WTC11 (cell line): ENCODE results near the gene PBX3. TPM values are rescaled to one million over a fixed set of nuclear protein-coding genes. Genes with fewer than 3 reads are reported as not detected.

Experiments
- ATAC-seq: fragments of 200-7000 bp; cut with Tn5 transposase; 2 replicates; pipeline ENCODE4 v1.10.0; 2021; ENCODE audit warnings: mild to moderate bottlenecking, moderate library complexity
- CTCF ChIA-PET: fragments of 300-600 bp; sonication (Branson Sonifier 250); formaldehyde crosslinking; loops from one replicate; lab custom pipeline; 2021; ENCODE audit warnings: antibody characterized with exemption; lab: Charles Lee
- POLR2A ChIA-PET: fragments of 350-600 bp; sonication (Branson Sonifier 250); formaldehyde crosslinking; loops from one replicate; lab custom pipeline; 2021; ENCODE audit warnings: antibody characterized with exemption; lab: Charles Lee
- DNase-seq: peaks from one replicate; pipeline ENCODE4 v3.0.0; 2021; ENCODE audit warnings: low spot score
- H3K27ac Mint-ChIP-seq: 2 replicates; pipeline ENCODE4 v1.8.0; 2021; ENCODE audit warnings: mixed read lengths
- H3K27me3 Mint-ChIP-seq: 2 replicates; pipeline ENCODE4 v1.8.0; 2021; ENCODE audit warnings: low read depth, mild to moderate bottlenecking, moderate library complexity, mixed read lengths
- H3K36me3 Mint-ChIP-seq: 2 replicates; pipeline ENCODE4 v1.8.0; 2021; ENCODE audit warnings: mixed read lengths
- H3K4me1 Mint-ChIP-seq: 2 replicates; pipeline ENCODE4 v1.8.0; 2022; ENCODE audit warnings: mixed read lengths
- H3K4me3 Mint-ChIP-seq: 2 replicates; pipeline ENCODE4 v1.8.0; 2021; ENCODE audit warnings: mild to moderate bottlenecking, moderate library complexity, mixed read lengths
- H3K9me3 Mint-ChIP-seq: 2 replicates; pipeline ENCODE4 v1.8.0; 2021; ENCODE audit warnings: mixed read lengths
- ATF3 ChIP-seq: sonication (generic); formaldehyde crosslinking; conservative IDR thresholded peaks from 2 replicates; pipeline ENCODE4 v1.8.1; 2022; ENCODE audit warnings: mild to moderate bottlenecking, missing genetic modification reagents
- CBFB ChIP-seq: sonication (generic); formaldehyde crosslinking; IDR thresholded peaks from 2 replicates; pipeline ENCODE4 v1.8.1; 2022; ENCODE audit warnings: mild to moderate bottlenecking, low read depth, missing genetic modification reagents
- ELF4 ChIP-seq: sonication (generic); formaldehyde crosslinking; IDR thresholded peaks from 2 replicates; pipeline ENCODE4 v1.8.1; 2022; ENCODE audit warnings: low read depth, mild to moderate bottlenecking, moderate library complexity, missing genetic modification reagents
- HMGA2 ChIP-seq: fragments of 250-450 bp; sonication (Bioruptor Pico); IDR thresholded peaks from 2 replicates; pipeline ENCODE4 v1.4.0; 2021; ENCODE audit warnings: mild to moderate bottlenecking, moderate library complexity
- IRF2 ChIP-seq: sonication (generic); formaldehyde crosslinking; IDR thresholded peaks from 2 replicates; pipeline ENCODE4 v1.8.0; 2022; ENCODE audit warnings: low read depth, missing genetic modification reagents, borderline replicate concordance
- MYBL2 ChIP-seq: sonication (generic); formaldehyde crosslinking; IDR thresholded peaks from 2 replicates; pipeline ENCODE4 v1.8.1; 2023; ENCODE audit warnings: mild to moderate bottlenecking, moderate library complexity, missing genetic modification reagents
- OVOL2 ChIP-seq: fragments of 250-450 bp; sonication (Bioruptor Pico); IDR thresholded peaks from 2 replicates; pipeline ENCODE4 v1.9.0; 2021; ENCODE audit warnings: mild to moderate bottlenecking, borderline replicate concordance
- SOX15 ChIP-seq: fragments of 250-450 bp; sonication (Bioruptor Pico); IDR thresholded peaks from 2 replicates; pipeline ENCODE4 v1.9.0; 2021; ENCODE audit warnings: mild to moderate bottlenecking
- STAT6 ChIP-seq: sonication (generic); formaldehyde crosslinking; conservative IDR thresholded peaks from 2 replicates; pipeline ENCODE4 v1.8.1; 2023; ENCODE audit warnings: mild to moderate bottlenecking, low read depth, missing genetic modification reagents, moderate library complexity
- TEAD4 ChIP-seq: sonication (generic); formaldehyde crosslinking; IDR thresholded peaks from 2 replicates; pipeline ENCODE4 v1.8.0; 2022; ENCODE audit warnings: mild to moderate bottlenecking, missing genetic modification reagents
- ZNF219 ChIP-seq: sonication (generic); formaldehyde crosslinking; IDR thresholded peaks from 2 replicates; pipeline ENCODE4 v1.8.0; 2023; ENCODE audit warnings: missing genetic modification reagents, mild to moderate bottlenecking, borderline replicate concordance
- ZNF281 ChIP-seq: sonication (generic); formaldehyde crosslinking; IDR thresholded peaks from 2 replicates; pipeline ENCODE4 v1.8.0; 2023; ENCODE audit warnings: mild to moderate bottlenecking, missing genetic modification reagents
- ZNF423 ChIP-seq: fragments of 250-450 bp; sonication (Bioruptor Pico); IDR thresholded peaks from 2 replicates; pipeline ENCODE4 v2.1.2; 2022; ENCODE audit warnings: mild to moderate bottlenecking, moderate library complexity
- total RNA-seq: library from RNA; stranded (reverse); gene quantifications from 3 replicates; pipeline ENCODE4 v1.2.3, GENCODE V29; 2021
- TF ChIP-seq, protein P1 (sequence below): sonication (generic); formaldehyde crosslinking; IDR thresholded peaks from 2 replicates; pipeline ENCODE4 v1.8.1; 2023; ENCODE audit warnings: mild to moderate bottlenecking, missing genetic modification reagents, moderate library complexity
- TF ChIP-seq, protein P2 (sequence below): fragments of 250-450 bp; sonication (Bioruptor Pico); IDR thresholded peaks from 2 replicates; pipeline ENCODE4 v1.9.0; 2021; ENCODE audit warnings: mild to moderate bottlenecking
- TF ChIP-seq, protein P3 (sequence below): sonication (generic); formaldehyde crosslinking; IDR thresholded peaks from 2 replicates; pipeline ENCODE4 v1.8.1; 2022; ENCODE audit warnings: mild to moderate bottlenecking, missing genetic modification reagents, moderate library complexity, borderline replicate concordance

The PBX3 gene
- total RNA-seq, 1 experiment from 2014 or later = 48.5 TPM

DNA sequence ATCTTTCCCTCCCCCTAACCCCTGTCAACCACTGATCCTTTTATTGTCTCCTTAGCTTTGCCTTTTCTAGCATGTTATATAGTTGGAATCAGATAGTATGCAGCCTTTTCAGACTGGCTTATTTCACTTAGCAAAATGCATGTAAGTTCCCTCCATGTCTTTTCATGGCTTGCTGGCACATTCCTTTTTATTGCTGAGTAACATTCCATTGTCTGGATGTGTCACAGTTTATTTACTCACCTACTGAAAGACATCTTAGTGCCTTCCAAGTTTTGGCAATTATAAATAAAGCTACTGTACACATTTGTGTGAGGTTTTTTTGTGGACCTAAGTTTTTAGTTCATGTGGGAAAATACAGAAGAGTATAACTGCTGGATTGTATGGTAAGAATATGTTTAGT is 230.1 kb downstream of the PBX3 start (continued):
- TF ChIP-seq, protein P1, sequence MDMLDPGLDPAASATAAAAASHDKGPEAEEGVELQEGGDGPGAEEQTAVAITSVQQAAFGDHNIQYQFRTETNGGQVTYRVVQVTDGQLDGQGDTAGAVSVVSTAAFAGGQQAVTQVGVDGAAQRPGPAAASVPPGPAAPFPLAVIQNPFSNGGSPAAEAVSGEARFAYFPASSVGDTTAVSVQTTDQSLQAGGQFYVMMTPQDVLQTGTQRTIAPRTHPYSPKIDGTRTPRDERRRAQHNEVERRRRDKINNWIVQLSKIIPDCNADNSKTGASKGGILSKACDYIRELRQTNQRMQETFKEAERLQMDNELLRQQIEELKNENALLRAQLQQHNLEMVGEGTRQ = no peak
- TF ChIP-seq ELF4 (CRISPR knock-in tag) (no peak), MYBL2 (CRISPR knock-in tag) (no peak), ZNF281 (no peak), SOX15 (CRISPR knock-in tag) (no peak)
- TF ChIP-seq, protein P2, sequence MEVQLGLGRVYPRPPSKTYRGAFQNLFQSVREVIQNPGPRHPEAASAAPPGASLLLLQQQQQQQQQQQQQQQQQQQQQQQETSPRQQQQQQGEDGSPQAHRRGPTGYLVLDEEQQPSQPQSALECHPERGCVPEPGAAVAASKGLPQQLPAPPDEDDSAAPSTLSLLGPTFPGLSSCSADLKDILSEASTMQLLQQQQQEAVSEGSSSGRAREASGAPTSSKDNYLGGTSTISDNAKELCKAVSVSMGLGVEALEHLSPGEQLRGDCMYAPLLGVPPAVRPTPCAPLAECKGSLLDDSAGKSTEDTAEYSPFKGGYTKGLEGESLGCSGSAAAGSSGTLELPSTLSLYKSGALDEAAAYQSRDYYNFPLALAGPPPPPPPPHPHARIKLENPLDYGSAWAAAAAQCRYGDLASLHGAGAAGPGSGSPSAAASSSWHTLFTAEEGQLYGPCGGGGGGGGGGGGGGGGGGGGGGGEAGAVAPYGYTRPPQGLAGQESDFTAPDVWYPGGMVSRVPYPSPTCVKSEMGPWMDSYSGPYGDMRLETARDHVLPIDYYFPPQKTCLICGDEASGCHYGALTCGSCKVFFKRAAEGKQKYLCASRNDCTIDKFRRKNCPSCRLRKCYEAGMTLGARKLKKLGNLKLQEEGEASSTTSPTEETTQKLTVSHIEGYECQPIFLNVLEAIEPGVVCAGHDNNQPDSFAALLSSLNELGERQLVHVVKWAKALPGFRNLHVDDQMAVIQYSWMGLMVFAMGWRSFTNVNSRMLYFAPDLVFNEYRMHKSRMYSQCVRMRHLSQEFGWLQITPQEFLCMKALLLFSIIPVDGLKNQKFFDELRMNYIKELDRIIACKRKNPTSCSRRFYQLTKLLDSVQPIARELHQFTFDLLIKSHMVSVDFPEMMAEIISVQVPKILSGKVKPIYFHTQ (CRISPR knock-in tag) = no peak

DNA sequence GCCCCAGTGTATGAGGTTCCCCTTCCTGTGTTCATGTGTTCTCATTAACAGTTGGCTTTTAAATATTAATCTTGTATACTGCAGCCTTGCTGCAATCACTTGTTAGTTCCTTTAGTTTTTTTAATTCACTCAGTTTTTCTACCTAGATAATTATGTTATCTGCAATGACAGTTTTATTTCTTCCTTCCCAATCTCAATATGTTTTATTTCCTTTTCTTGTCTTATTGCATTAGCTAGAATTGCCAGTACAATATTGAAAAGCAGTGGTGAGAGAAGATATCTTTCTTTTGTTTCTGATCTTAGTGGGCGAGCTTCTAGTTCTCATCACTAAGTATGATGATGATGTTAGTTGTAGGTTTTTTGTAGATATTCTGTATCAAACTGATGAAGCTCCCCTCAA is 232.2 kb downstream of the PBX3 start:
- Mint-ChIP-seq H3K4me3 (no peak overlapping the region), H3K4me1 (no peaks in the 10 kb centered on the region), H3K36me3 (peaks cover 32% of the 10 kb centered on the region), H3K27me3 (peaks cover 4% of the 10 kb centered on the region)
- no peak for DNase-seq
- ChIA-PET POLR2A (no interaction called here), CTCF (no interaction called here)
- TF ChIP-seq ZNF423 = no peak
- no peak for TF ChIP-seq ZNF219
- no peak for TF ChIP-seq CBFB (CRISPR knock-in tag)
- no peak for TF ChIP-seq STAT6 (CRISPR knock-in tag)
- TF ChIP-seq, protein P3, sequence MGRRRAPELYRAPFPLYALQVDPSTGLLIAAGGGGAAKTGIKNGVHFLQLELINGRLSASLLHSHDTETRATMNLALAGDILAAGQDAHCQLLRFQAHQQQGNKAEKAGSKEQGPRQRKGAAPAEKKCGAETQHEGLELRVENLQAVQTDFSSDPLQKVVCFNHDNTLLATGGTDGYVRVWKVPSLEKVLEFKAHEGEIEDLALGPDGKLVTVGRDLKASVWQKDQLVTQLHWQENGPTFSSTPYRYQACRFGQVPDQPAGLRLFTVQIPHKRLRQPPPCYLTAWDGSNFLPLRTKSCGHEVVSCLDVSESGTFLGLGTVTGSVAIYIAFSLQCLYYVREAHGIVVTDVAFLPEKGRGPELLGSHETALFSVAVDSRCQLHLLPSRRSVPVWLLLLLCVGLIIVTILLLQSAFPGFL (CRISPR knock-in tag) = no peak
- no peak for TF ChIP-seq TEAD4
- TF ChIP-seq HMGA2 (CRISPR knock-in tag) = no peak
- TF ChIP-seq ATF3 (CRISPR knock-in tag) = no peak
- TF ChIP-seq OVOL2 (CRISPR knock-in tag) = no peak
- TF ChIP-seq IRF2 (CRISPR knock-in tag) = no peak
- TF ChIP-seq, all 79 proteins: peak for 0
- peaks cover 52% of the 10 kb centered on the region for H3K9me3 Mint-ChIP-seq
- no peak overlapping the region for H3K27ac Mint-ChIP-seq
- no peak for ATAC-seq
